GM06990 (cell line): ENCODE measurements around the gene STON1.
A peak's percentile ranks its signal among the peaks of the same experiment; 100 is the strongest.
"Not testable (repeated sequence)": the region's sequence is repeated elsewhere in the genome, so short reads cannot be mapped to it uniquely, and the experiment has no call there.

Experiments used
- DNase-seq: peaks from one replicate; pipeline ENCODE4 v3.0.0-alpha.2; 2011; ENCODE audit not compliant: insufficient read length; ENCODE audit errors: extremely low read depth
- H3K27me3 ChIP-seq: replicated peaks from 2 replicates; pipeline ENCODE4 v1.6.0; 2011; ENCODE audit warnings: low read length; ENCODE audit not compliant: control insufficient read depth, insufficient read depth
- H3K36me3 ChIP-seq: 2 replicates; pipeline ENCODE4 v1.5.1; 2011; ENCODE audit warnings: low read length; ENCODE audit not compliant: control insufficient read depth, insufficient read depth
- H3K4me3 ChIP-seq: replicated peaks from 2 replicates; pipeline ENCODE4 v1.5.1; 2011; ENCODE audit warnings: low read depth, mild to moderate bottlenecking, control low read depth, low read length
- TF ChIP-seq, protein P1 (sequence below): IDR thresholded peaks from 2 replicates; pipeline ENCODE4 v1.5.1; 2011; ENCODE audit warnings: low read length, control low read depth, mild to moderate bottlenecking, inconsistent platforms; ENCODE audit not compliant: insufficient read depth, poor library complexity, severe bottlenecking

The STON1 gene

DNA sequence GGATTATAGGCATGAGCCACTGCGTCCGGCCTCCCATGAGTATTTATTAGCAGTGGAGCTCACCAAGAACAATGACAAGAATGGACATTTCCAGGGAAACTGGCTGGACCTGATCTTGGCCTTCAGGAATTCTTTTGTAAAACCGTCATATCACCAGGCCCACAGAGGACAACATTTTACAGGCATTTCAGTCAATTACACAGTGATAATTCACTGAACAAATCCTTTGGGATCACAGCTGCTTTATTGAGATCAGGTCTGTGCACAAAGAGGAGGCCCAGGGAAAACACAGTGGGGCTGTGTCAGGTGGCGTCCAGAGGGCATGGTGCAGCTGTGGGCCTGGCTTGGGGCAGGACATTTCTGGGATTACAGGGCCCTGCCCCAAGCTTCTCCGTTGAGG is 57.6 kb downstream of the STON1 start:
- no peaks in the 10 kb centered on the region for H3K27me3 ChIP-seq

DNA sequence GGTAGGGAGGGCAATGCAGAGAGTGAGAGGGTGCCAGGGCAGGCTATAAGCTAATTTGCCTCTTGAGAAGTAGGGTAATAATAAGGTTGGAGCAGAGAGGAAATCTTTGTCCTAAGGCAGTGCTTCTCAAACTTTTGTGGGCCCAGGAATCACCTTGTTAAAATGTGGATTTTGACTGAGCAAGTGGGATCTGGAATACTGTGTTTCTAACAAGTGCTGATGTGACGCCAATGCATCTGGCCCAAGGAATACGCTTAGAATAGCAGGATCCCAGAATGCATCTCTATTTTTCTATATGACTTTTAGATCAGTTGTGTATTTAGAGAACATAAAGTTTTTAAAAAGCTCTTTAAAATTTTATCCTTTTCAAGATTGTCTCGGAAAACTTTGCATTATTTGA is 58.0 kb downstream of the STON1 start:
- no peak overlapping the region for H3K4me3 ChIP-seq
- no peaks in the 10 kb centered on the region for H3K36me3 ChIP-seq
- no peak for DNase-seq
- H3K27me3 ChIP-seq, result no peaks in the 10 kb centered on the region
- TF ChIP-seq, protein P1, sequence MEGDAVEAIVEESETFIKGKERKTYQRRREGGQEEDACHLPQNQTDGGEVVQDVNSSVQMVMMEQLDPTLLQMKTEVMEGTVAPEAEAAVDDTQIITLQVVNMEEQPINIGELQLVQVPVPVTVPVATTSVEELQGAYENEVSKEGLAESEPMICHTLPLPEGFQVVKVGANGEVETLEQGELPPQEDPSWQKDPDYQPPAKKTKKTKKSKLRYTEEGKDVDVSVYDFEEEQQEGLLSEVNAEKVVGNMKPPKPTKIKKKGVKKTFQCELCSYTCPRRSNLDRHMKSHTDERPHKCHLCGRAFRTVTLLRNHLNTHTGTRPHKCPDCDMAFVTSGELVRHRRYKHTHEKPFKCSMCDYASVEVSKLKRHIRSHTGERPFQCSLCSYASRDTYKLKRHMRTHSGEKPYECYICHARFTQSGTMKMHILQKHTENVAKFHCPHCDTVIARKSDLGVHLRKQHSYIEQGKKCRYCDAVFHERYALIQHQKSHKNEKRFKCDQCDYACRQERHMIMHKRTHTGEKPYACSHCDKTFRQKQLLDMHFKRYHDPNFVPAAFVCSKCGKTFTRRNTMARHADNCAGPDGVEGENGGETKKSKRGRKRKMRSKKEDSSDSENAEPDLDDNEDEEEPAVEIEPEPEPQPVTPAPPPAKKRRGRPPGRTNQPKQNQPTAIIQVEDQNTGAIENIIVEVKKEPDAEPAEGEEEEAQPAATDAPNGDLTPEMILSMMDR, result no peak

More for the DNA sequence above, 57.6 kb downstream of the STON1 start:
- TF ChIP-seq, protein P1, result no peak
- Histone ChIP-seq H3K36me3 (no peaks in the 10 kb centered on the region), H3K4me3 (no peak overlapping the region)
- no peak for DNase-seq

DNA sequence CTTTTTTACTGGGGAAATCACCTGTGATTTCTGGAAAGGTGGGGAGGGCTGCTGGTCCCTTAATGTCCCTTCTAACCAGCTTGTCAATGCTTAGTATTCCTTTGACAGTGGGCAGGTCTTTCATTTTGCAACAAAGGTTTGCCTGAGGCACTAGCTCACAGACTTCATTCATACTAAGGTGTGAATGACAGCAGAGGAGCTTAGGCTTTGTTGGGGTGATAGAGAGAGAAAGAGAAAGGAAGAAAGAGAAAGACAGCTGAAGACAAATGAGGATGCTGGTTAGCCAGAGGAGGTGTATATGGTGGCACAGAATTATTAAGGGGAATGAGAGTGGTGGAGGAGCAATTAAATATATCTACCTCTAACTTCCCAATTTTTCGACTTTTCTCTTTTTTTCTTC is 58.8 kb downstream of the STON1 start:
- TF ChIP-seq, protein P1, result no peak
- no peak for DNase-seq

DNA sequence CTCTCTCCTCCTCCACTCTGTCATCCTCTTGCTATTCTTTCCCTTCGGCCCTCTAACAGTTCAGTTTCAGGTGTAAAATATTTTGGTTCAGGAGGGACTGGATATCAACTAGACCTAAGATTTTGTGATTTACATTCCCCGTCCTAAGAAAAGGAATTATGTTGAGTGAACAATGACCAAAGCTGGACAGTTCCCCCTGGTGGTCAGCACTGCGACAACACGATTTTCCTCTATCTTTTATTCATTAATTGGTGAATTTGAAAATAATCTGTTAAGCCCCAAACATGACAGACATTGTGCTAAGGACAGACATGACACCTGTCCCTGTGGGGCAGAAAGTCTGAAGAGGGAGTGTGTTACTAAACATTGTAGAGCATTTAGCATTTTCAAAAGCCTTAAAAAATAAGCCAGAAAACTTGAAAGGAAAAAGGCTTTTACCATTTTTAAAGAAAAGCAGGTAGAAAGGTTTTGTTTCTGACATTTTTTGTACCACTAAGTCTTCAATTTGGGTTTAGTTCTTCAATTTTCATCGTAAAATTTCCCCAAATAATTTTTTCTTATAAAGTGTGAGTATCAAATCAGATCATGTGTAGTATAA is 59.3 kb downstream of the STON1 start:
- H3K4me3 ChIP-seq, result no peak overlapping the region
- TF ChIP-seq, protein P1, result peak; percentile 46
- no peaks in the 10 kb centered on the region for H3K27me3 ChIP-seq
- no peak for DNase-seq
- no peaks in the 10 kb centered on the region for H3K36me3 ChIP-seq

More for the DNA sequence above, 58.8 kb downstream of the STON1 start:
- no peak overlapping the region for H3K4me3 ChIP-seq
- H3K36me3 ChIP-seq, result no peaks in the 10 kb centered on the region
- no peaks in the 10 kb centered on the region for H3K27me3 ChIP-seq

DNA sequence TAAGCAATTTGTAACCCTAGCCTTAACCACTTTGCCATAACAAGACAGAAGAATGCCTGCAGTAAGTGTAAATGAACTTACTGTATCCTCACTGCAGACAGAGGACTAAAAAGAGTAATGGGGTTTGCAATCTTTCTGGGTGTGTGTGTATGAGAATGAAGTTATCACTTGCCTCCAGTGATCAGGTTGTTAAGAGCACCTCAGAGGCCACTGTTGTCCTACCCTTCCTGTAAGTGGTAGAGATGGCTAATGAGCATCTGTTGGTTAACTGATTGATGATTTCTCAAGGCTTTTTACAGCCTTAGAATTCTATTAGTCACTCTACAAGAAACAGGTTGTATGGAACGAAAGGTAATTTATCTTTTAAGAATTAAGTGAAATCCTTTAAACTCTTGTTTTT is 60.1 kb downstream of the STON1 start:
- H3K4me3 ChIP-seq, result no peak overlapping the region
- no peaks in the 10 kb centered on the region for H3K36me3 ChIP-seq
- no peaks in the 10 kb centered on the region for H3K27me3 ChIP-seq
- TF ChIP-seq, protein P1, result no peak
- no peak for DNase-seq

GRCh38 chr2:48592067-48592466 is 62.1 kb downstream of the STON1 start:
- Histone ChIP-seq H3K36me3 (no peaks in the 10 kb centered on the region), H3K4me3 (no peak overlapping the region), H3K27me3 (no peaks in the 10 kb centered on the region; the same call in 1 of the 2 replicates)
- TF ChIP-seq, protein P1, result no peak
- DNase-seq, result no peak

DNA sequence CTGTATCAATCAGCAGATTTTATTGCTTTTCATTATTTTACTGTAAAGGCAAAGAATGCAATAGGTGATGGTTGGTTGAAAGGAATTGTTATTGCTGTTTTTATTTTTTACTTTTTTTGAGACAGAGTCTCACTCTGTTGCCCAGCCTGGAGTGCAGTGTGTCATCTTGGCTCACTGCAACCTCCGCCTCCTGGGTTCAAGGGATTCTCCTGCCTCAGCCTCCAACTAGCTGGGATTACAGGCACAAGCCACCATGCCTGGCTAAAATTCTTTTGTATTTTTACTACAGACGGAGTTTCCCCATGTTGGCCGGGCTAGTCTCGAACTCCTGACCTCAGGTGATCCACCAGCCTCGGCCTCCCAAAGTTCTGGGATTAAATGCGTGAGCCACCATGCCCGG is 66.8 kb downstream of the STON1 start:
- not testable (repeated sequence) for DNase-seq

More for the DNA sequence above, 66.8 kb downstream of the STON1 start:
- not testable (repeated sequence) for H3K27me3 ChIP-seq, H3K4me3 ChIP-seq, H3K36me3 ChIP-seq
